ENCODE measurements around the gene CAMK2B.

DNA sequence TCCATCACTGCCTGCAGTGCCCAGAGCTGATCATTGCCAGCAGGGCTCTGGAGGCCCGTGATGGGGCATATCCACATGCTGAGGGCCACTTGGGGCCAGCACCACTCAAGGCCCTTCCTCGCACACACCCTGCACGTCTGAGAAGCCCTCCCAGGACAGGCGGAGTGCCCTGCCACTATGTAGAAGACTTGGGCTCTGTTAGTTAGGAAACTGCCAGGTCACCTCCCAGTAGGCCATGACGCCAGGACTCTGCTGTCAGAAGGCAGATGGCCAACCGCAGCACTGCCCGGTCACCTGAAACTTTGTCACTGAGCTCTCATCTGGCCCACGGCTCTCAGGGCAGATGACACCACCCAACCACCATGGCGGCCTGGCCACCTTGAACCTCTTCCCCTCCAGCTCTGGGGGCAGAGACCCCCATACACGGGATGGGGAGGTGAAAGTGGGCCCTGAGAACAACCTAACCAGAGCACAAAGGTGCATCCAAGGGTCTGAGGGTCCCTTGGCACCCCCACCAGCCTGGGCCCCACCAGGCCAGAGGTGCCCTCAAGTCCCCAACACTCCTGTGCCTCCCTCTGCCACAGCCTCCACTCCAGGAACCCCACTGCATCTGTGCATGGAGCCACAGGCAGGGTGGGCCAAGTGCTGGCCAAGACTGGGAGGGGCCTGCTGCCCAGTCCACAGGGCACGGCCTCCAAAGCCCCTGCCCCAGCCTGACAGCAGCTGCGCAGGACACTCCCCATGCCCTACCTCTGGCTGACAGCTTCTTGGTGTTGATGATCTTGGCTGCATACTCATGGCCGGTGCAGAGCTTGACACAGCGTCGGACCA, 41.8 kb downstream of the CAMK2B start:
- TF ChIP-seq, protein P1, sequence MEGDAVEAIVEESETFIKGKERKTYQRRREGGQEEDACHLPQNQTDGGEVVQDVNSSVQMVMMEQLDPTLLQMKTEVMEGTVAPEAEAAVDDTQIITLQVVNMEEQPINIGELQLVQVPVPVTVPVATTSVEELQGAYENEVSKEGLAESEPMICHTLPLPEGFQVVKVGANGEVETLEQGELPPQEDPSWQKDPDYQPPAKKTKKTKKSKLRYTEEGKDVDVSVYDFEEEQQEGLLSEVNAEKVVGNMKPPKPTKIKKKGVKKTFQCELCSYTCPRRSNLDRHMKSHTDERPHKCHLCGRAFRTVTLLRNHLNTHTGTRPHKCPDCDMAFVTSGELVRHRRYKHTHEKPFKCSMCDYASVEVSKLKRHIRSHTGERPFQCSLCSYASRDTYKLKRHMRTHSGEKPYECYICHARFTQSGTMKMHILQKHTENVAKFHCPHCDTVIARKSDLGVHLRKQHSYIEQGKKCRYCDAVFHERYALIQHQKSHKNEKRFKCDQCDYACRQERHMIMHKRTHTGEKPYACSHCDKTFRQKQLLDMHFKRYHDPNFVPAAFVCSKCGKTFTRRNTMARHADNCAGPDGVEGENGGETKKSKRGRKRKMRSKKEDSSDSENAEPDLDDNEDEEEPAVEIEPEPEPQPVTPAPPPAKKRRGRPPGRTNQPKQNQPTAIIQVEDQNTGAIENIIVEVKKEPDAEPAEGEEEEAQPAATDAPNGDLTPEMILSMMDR (IDR thresholded peaks at IDR 0.05) = no peak
- TF ChIP-seq POLR2AphosphoS5 (IDR thresholded peaks at IDR 0.05) = no peak

Measured in suprapubic skin (tissue), 3 donors.